GM10248 (cell line): ENCODE data around the gene DRD4.

Source experiments
- CTCF ChIA-PET: fragments of 300-600 bp; sonication (Branson Sonifier 250); formaldehyde crosslinking; extraction: SDS; loops from one replicate; lab custom pipeline; 2021; ENCODE audit warnings: antibody characterized with exemption; lab: Yijun Ruan, JAX
- POLR2A ChIA-PET: fragments of 350-650 bp; sonication (Branson Sonifier 250); formaldehyde crosslinking; extraction: SDS; loops from one replicate; lab custom pipeline; 2020; ENCODE audit warnings: antibody characterized with exemption; lab: Yijun Ruan, JAX
- DNase-seq: peaks from one replicate; pipeline ENCODE4 v3.0.0; 2012; ENCODE audit errors: extremely low spot score
- CTCF ChIP-seq: IDR thresholded peaks from 2 replicates; pipeline ENCODE4 v1.5.1; 2012; ENCODE audit warnings: mild to moderate bottlenecking, low read depth; ENCODE audit errors: extremely low read depth, missing control alignments, control extremely low read depth

DRD4 gene

GRCh38 chr11:616320-617198 lies 20.5 kb upstream of the DRD4 start:
- no peak for TF ChIP-seq CTCF
- CTCF ChIA-PET, result no interaction called here
- POLR2A ChIA-PET, result interaction anchor here (0.6 to 1.1 kb wide), 2 partner anchors 10 to 1535 kb away, joined by 3 to 5 read pairs; partner anchors contain the start of gene SCT
- no peak for DNase-seq

GRCh38 chr11:617199-617911 lies 19.7 kb upstream of the DRD4 start:
- POLR2A ChIA-PET, result no interaction called here
- no peak for TF ChIP-seq CTCF
- DNase-seq, result no peak
- CTCF ChIA-PET, result no interaction called here

- no peak for TF ChIP-seq CTCF
- CTCF ChIA-PET, result no interaction called here
- DNase-seq, result no peak
- POLR2A ChIA-PET, result no interaction called here
Measured at GRCh38 chr11:617912-618682, 19.0 kb upstream of the DRD4 start.

GRCh38 chr11:618856-619627 lies 18.0 kb upstream of the DRD4 start:
- DNase-seq, result no peak
- no peak for TF ChIP-seq CTCF
- ChIA-PET POLR2A (no interaction called here), CTCF (no interaction called here)

GRCh38 chr11:619628-620050 lies 17.4 kb upstream of the DRD4 start:
- DNase-seq, result no peak
- no peak for TF ChIP-seq CTCF
- ChIA-PET CTCF (no interaction called here), POLR2A (no interaction called here)
